Thyroid gland (tissue), 4 donors: Measurements from ENCODE around the gene KLHL2. TPM values are rescaled to one million over a fixed set of nuclear protein-coding genes. Genes with fewer than 3 reads are reported as not detected.

Experiments
- DNase-seq, 2 donors: peaks; one replicate each; pipeline ENCODE4 v3.0.0-alpha.2; 2019
- H3K27ac ChIP-seq, 3 donors: fragments of 200-600 bp; sonication (generic); 1 replicate in 2 of 3; 2 replicates in 1 of 3; pipeline ENCODE4 v1.5.1; 2016 to 2019; ENCODE audit warnings: mild to moderate bottlenecking in 1 of 3, moderate library complexity in 1 of 3
- H3K27me3 ChIP-seq: fragments of 200-600 bp; sonication (generic); one replicate; pipeline ENCODE4 v1.5.1; 2019
- H3K36me3 ChIP-seq, 2 donors: fragments of 200-600 bp; sonication (generic); one replicate each; pipeline ENCODE4 v1.5.1; 2016 to 2019
- H3K4me1 ChIP-seq, 2 donors: fragments of 200-600 bp; sonication (generic); one replicate each; pipeline ENCODE4 v1.5.1; 2017 to 2019
- H3K4me3 ChIP-seq, 3 donors: fragments of 200-600 bp; sonication (generic); replicated peaks in 1 of 3; 1 replicate in 2 of 3; 2 replicates in 1 of 3; pipeline ENCODE4 v1.5.1; 2016; ENCODE audit warnings: mild to moderate bottlenecking in 1 of 3
- H3K9me3 ChIP-seq: fragments of 200-600 bp; sonication (generic); one replicate; pipeline ENCODE4 v1.5.1; 2017
- CTCF ChIP-seq, 6 experiments: fragments of 200-600 bp in 3 of 6; fragments of 450-650 bp in 3 of 6; sonication (generic) in 3 of 6; IDR thresholded peaks; one replicate each; pipeline ENCODE4 v1.5.1; 2016 to 2019; ENCODE audit warnings: antibody characterized with exemption in 6 of 6, mild to moderate bottlenecking in 2 of 6, inconsistent platforms in 1 of 6, moderate library complexity in 1 of 6
- POLR2A ChIP-seq, 2 donors: fragments of 450-650 bp; IDR thresholded peaks; one replicate each; pipeline ENCODE4 v1.6.1; 2017; ENCODE audit warnings: antibody characterized with exemption in 2 of 2, mild to moderate bottlenecking in 2 of 2, moderate library complexity in 1 of 2
- WGBS, 2 donors: methylation state at CpG; one replicate each; pipeline ENCODE4 v1.1.5; 2017; 5-methylcytosine and 5-hydroxymethylcytosine counted together
- intact Hi-C: fragments of 100-400 bp; cut with DNase I; formaldehyde crosslinking; loops from one replicate; pipeline ENCODE4 v1.15.1; 2023
- total RNA-seq, 4 donors: library from RNA; depleted of rRNA; stranded (reverse); fragments of >200 nt; gene quantifications; one replicate each; pipeline ENCODE4 v1.2.3, GENCODE V29; 2016

Gene KLHL2
- total RNA-seq, 4 donors from 2014 or later, result 30.9 to 45.2 (median 35.8) TPM

- H3K27ac ChIP-seq, result no peak overlapping the region
- 86 to 89% methylated on average over 8 of the region's 8 CpGs for WGBS, 2 donors
- H3K36me3 ChIP-seq, result no peaks in the 10 kb centered on the region
- no peak for DNase-seq
- peaks cover 12 to 21% of the 10 kb centered on the region in 2 donors for H3K4me1 ChIP-seq
- H3K9me3 ChIP-seq, result no peaks in the 10 kb centered on the region
- TF ChIP-seq CTCF (IDR thresholded peaks at IDR 0.05) (no peak), POLR2A (IDR thresholded peaks at IDR 0.05) (no peak)
- intact Hi-C loops, result loop anchor here (10.0 kb wide), 1 partner anchor 121 kb away; the partner anchor contains the start of gene MSMO1
- H3K27me3 ChIP-seq, result no peaks in the 10 kb centered on the region
- H3K4me3 ChIP-seq, result no peak overlapping the region
Observed at GRCh38 chr4:165203541-165204461, 3.6 kb upstream of the KLHL2 start.

- Histone ChIP-seq H3K9me3 (no peaks in the 10 kb centered on the region), H3K4me3 (no peak overlapping the region), H3K27ac (no peak overlapping the region), H3K27me3 (no peaks in the 10 kb centered on the region), H3K36me3 (no peaks in the 10 kb centered on the region), H3K4me1 (peaks cover 18 to 22% of the 10 kb centered on the region in 2 donors)
- TF ChIP-seq POLR2A (IDR thresholded peaks at IDR 0.05), result no peak
- TF ChIP-seq CTCF (IDR thresholded peaks at IDR 0.05), result no peak
- WGBS, 2 donors, result 85 to 91% methylated on average over 3 of the region's 3 CpGs
- intact Hi-C loops, result loop anchor here (10.0 kb wide), 1 partner anchor 120 kb away; the partner anchor contains the start of gene MSMO1
- DNase-seq, result no peak
Observed at GRCh38 chr4:165204462-165204830, 2.9 kb upstream of the KLHL2 start.

DNA sequence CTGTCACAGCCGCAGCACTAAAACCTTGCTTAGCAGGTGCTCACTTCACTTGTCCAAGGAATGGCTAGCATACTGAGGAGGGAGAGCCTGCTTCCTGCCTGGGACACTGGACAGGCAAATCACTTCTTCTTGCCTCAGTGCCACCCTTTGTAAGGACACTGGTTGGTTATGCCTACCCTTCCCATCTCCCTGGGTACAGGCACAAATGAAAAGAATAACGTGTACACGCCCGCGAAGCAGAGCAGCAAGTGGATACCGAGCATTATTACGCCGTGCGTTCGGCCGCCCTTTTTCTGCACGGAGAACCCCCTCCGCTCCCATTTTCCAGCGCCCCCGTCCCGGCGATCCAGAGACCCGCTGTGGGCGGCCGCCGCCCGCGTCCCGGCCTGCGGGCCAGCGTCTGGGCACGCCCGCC lies 338 bp upstream of the KLHL2 start:
- TF ChIP-seq CTCF (IDR thresholded peaks at IDR 0.05) (no peak), POLR2A (IDR thresholded peaks at IDR 0.05) (no peak)
- peaks cover 18 to 35% of the 10 kb centered on the region in 2 donors for H3K4me1 ChIP-seq
- intact Hi-C loops, result loop anchor here (10.0 kb wide), 1 partner anchor 118 kb away; the partner anchor contains the start of gene MSMO1
- no peaks in the 10 kb centered on the region for H3K27me3 ChIP-seq
- H3K9me3 ChIP-seq, result no peaks in the 10 kb centered on the region
- peak overlapping the region in 2 of 3 donors; percentile 25 to 62 for H3K4me3 ChIP-seq
- WGBS, 2 donors, result 1% methylated on average over 8 to 9 of the region's 28 CpGs
- H3K27ac ChIP-seq, result peak overlapping the region in 2 of 3 donors; percentile 38 to 68
- peak in 1 of 2 donors; percentile 31 for DNase-seq
- H3K36me3 ChIP-seq, result no peaks in the 10 kb centered on the region

DNA sequence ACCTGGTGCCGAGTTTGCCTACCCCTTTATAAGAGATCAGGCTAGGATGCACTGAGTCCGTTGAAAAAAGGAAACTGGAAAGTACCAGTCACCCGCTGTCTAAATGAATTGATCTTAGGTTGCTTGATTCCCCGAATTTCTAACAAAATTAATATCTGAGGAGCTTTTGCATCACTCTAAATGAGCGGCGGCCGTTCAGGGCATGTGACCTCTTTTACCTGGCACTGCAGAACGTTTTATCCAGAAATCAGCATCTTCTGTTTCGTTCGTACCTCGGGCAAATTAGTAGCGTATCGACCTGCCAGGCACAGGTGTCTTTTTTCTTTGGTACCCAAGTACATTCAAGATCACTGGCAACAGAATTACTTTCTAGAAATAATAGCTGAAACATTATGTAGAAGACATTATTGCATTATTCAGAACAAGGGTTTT lies 876 bp downstream of the KLHL2 start:
- intact Hi-C loops, result loop anchor here (10.0 kb wide), 1 partner anchor 117 kb away; the partner anchor contains the start of gene MSMO1
- peak overlapping the region; percentile 58 to 77 (median 64) for H3K27ac ChIP-seq
- DNase-seq, result peak; percentile 28 to 29
- no peaks in the 10 kb centered on the region for H3K36me3 ChIP-seq
- peaks cover 18 to 35% of the 10 kb centered on the region in 2 donors for H3K4me1 ChIP-seq
- peak overlapping the region; percentile 62 to 88 (median 83) for H3K4me3 ChIP-seq
- H3K27me3 ChIP-seq, result no peaks in the 10 kb centered on the region
- no peaks in the 10 kb centered on the region for H3K9me3 ChIP-seq
- 7% methylated on average over 13 of the region's 13 CpGs for WGBS, 2 donors
- TF ChIP-seq CTCF (IDR thresholded peaks at IDR 0.05) (no peak), POLR2A (IDR thresholded peaks at IDR 0.05) (no peak)
